ENCODE data around the gene TMEFF2.

Gene TMEFF2

DNA sequence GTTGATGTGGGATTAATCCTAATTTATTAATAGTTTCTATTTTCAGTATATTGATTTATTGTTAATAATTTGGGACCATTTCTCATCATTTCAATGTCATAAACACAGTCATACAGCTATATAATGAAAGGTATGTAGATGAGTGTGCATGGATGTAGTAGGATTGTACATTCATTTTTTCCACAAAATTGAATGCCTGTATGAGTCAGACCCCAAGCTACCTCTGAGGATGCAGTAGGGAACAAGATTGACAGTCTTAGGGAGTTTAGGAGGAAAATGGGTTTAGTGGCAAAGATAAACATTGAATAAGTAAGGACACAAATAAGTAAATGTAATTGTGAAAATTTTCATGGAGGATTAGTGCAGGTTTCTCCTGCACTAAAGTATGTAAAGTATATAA is 14.1 kb upstream of the TMEFF2 start:
- Histone ChIP-seq H3K9me3 (ENCODE audit: insufficient read depth, low read length) (no peaks in the 10 kb centered on the region), H4K20me1 (ENCODE audit: low read depth, low read length) (no peaks in the 10 kb centered on the region), H3K9me2 (replicated peaks; ENCODE audit: insufficient read depth, low read length) (no peaks in the 10 kb centered on the region)

DNA sequence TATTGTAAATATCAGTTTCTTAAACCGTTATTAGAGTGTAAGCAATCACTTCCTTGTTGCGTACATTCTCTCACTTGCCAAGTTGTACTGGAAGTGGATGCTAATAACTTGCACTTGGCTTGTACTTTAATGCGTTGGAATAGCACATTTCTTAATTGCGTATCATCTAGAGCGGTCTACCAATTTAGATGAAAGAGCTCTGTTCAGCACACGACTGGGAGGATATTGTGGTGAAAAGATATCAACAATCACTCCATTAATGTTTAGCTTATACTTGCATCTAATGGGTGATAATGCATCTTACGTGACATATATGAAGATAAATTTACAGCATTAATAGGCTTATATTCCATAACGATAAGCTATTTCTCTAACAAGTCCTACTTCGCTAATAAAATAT is 11.7 kb upstream of the TMEFF2 start:
- Histone ChIP-seq H3K4me2 (ENCODE audit: low read depth, low read length, poor library complexity, severe bottlenecking) (no peak overlapping the region), H4K20me1 (ENCODE audit: low read depth, low read length) (no peaks in the 10 kb centered on the region), H3K27me3 (ENCODE audit: low read length) (no peaks in the 10 kb centered on the region), H3K27ac (ENCODE audit: low read depth, low read length) (no peak overlapping the region), H2AFZ (ENCODE audit: low read depth, low read length, severe bottlenecking) (no peak overlapping the region), H3K9me3 (ENCODE audit: insufficient read depth, low read length) (no peaks in the 10 kb centered on the region), H3K9ac (ENCODE audit: low read length) (no peak overlapping the region), H3K79me2 (ENCODE audit: insufficient read depth, low read length) (no peaks in the 10 kb centered on the region), H3K36me3 (ENCODE audit: low read length) (no peaks in the 10 kb centered on the region), H3K4me3 (ENCODE audit: insufficient read depth, low read length, poor library complexity, severe bottlenecking) (no peak overlapping the region), H3K9me2 (replicated peaks; ENCODE audit: insufficient read depth, low read length) (no peaks in the 10 kb centered on the region), H3F3A (ENCODE audit: insufficient read depth) (no peaks in the 10 kb centered on the region)
- no peak for TF ChIP-seq EZH2phosphoT487 (conservative IDR thresholded peaks at IDR 0.05; ENCODE audit: low read length)
- TF ChIP-seq, protein P1, sequence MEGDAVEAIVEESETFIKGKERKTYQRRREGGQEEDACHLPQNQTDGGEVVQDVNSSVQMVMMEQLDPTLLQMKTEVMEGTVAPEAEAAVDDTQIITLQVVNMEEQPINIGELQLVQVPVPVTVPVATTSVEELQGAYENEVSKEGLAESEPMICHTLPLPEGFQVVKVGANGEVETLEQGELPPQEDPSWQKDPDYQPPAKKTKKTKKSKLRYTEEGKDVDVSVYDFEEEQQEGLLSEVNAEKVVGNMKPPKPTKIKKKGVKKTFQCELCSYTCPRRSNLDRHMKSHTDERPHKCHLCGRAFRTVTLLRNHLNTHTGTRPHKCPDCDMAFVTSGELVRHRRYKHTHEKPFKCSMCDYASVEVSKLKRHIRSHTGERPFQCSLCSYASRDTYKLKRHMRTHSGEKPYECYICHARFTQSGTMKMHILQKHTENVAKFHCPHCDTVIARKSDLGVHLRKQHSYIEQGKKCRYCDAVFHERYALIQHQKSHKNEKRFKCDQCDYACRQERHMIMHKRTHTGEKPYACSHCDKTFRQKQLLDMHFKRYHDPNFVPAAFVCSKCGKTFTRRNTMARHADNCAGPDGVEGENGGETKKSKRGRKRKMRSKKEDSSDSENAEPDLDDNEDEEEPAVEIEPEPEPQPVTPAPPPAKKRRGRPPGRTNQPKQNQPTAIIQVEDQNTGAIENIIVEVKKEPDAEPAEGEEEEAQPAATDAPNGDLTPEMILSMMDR (IDR thresholded peaks at IDR 0.05; ENCODE audit: insufficient read depth, low read length, poor library complexity, severe bottlenecking) = no peak

More for the DNA sequence above, 14.1 kb upstream of the TMEFF2 start:
- no peaks in the 10 kb centered on the region for H3K27me3 ChIP-seq (ENCODE audit: low read length)
- no peak overlapping the region for H3K27ac ChIP-seq (ENCODE audit: low read depth, low read length)
- no peak overlapping the region for H3K4me2 ChIP-seq (ENCODE audit: low read depth, low read length, poor library complexity, severe bottlenecking)
- no peak overlapping the region for H3K9ac ChIP-seq (ENCODE audit: low read length)
- TF ChIP-seq, protein P1 (IDR thresholded peaks at IDR 0.05; ENCODE audit: insufficient read depth, low read length, poor library complexity, severe bottlenecking) = no peak
- no peak for TF ChIP-seq EZH2phosphoT487 (conservative IDR thresholded peaks at IDR 0.05; ENCODE audit: low read length)
- H2AFZ ChIP-seq (ENCODE audit: low read depth, low read length, severe bottlenecking) = no peak overlapping the region
- H3K36me3 ChIP-seq (ENCODE audit: low read length) = no peaks in the 10 kb centered on the region
- H3K79me2 ChIP-seq (ENCODE audit: insufficient read depth, low read length) = no peaks in the 10 kb centered on the region
- H3F3A ChIP-seq (ENCODE audit: insufficient read depth) = no peaks in the 10 kb centered on the region
- no peak overlapping the region for H3K4me3 ChIP-seq (ENCODE audit: insufficient read depth, low read length, poor library complexity, severe bottlenecking)

DNA sequence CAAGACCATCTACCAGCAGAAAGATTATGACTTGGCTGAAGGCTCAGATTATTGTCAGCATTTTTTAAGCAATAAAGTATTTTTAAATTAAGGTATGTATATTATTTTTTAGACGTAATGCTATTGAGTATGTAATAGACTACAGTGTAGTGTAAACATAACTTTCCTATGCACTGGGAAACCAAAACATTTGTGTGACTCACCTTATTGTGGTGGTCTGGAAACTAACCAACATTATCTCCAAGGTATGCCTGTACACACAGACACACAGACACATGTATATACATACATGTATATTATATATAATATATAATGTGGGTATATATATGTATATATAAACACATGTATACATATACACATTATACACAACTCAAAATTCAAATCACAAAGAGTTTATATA is 9.1 kb upstream of the TMEFF2 start:
- Histone ChIP-seq H3K79me2 (ENCODE audit: insufficient read depth, low read length) (no peaks in the 10 kb centered on the region), H2AFZ (ENCODE audit: low read depth, low read length, severe bottlenecking) (no peak overlapping the region), H3K9me2 (replicated peaks; ENCODE audit: insufficient read depth, low read length) (no peaks in the 10 kb centered on the region), H3K9me3 (ENCODE audit: insufficient read depth, low read length) (no peaks in the 10 kb centered on the region), H4K20me1 (ENCODE audit: low read depth, low read length) (no peaks in the 10 kb centered on the region), H3F3A (ENCODE audit: insufficient read depth) (no peaks in the 10 kb centered on the region), H3K4me3 (ENCODE audit: insufficient read depth, low read length, poor library complexity, severe bottlenecking) (no peak overlapping the region), H3K27ac (ENCODE audit: low read depth, low read length) (no peak overlapping the region), H3K9ac (ENCODE audit: low read length) (no peak overlapping the region), H3K36me3 (ENCODE audit: low read length) (no peaks in the 10 kb centered on the region), H3K27me3 (ENCODE audit: low read length) (no peaks in the 10 kb centered on the region), H3K4me2 (ENCODE audit: low read depth, low read length, poor library complexity, severe bottlenecking) (no peak overlapping the region)
- TF ChIP-seq EZH2phosphoT487 (conservative IDR thresholded peaks at IDR 0.05; ENCODE audit: low read length) = no peak
- TF ChIP-seq, protein P1 (IDR thresholded peaks at IDR 0.05; ENCODE audit: insufficient read depth, low read length, poor library complexity, severe bottlenecking) = no peak

All from SU-DHL-6 (cell line).